ENCODE measurements around the gene TSC22D4. TPM values are rescaled to one million over a fixed set of nuclear protein-coding genes. Genes with fewer than 3 reads are reported as not detected.

TSC22D4 gene
- total RNA-seq, 1 donor: 18.5 TPM

- Histone ChIP-seq H3K27me3 (ENCODE audit: insufficient read depth, low read length) (no peaks in the 10 kb centered on the region), H3K79me2 (ENCODE audit: insufficient read depth, low read length) (peaks cover 43% of the 10 kb centered on the region), H3K4me3 (ENCODE audit: insufficient read depth, low read length) (peak overlapping the region; percentile 82), H3K4me1 (ENCODE audit: insufficient read depth, low read length) (peaks cover 11% of the 10 kb centered on the region), H2AFZ (ENCODE audit: low read length) (peak overlapping the region; percentile 95), H3K36me3 (ENCODE audit: insufficient read depth, low read length) (peaks cover 24% of the 10 kb centered on the region), H4K20me1 (ENCODE audit: insufficient read depth, low read length) (peaks cover 12% of the 10 kb centered on the region), H3K9me3 (ENCODE audit: low read depth, low read length) (no peaks in the 10 kb centered on the region), H3K27ac (ENCODE audit: low read depth, low read length) (peak overlapping the region; percentile 100), H3K4me2 (ENCODE audit: insufficient read depth, low read length) (peak overlapping the region; percentile 100)
- TF ChIP-seq CTCF (IDR thresholded peaks at IDR 0.05; ENCODE audit: extremely low read depth, low read depth, low read length): no peak
- DNase-seq (ENCODE audit: insufficient read length, low spot score, missing footprints): peak; percentile 99
These were observed 49.9 kb downstream of the TSC22D4 start for GRCh38 chr7:100428967-100429636.

GRCh38 chr7:100428199-100428966 lies 50.6 kb downstream of the TSC22D4 start, which contains the start of gene ZCWPW1:
Gene ZCWPW1 (minus strand): TSS chr7:100428703. CDS start chr7:100420649, 8,054 bp downstream.
- Histone ChIP-seq H3K4me1 (ENCODE audit: insufficient read depth, low read length) (peaks cover 11% of the 10 kb centered on the region), H2AFZ (ENCODE audit: low read length) (peak within 1 kb of the TSS; percentile 95), H3K27ac (ENCODE audit: low read depth, low read length) (peak within 1 kb of the TSS; percentile 100), H3K9me3 (ENCODE audit: low read depth, low read length) (no peaks in the 10 kb centered on the region), H3K4me3 (ENCODE audit: insufficient read depth, low read length) (peak within 1 kb of the TSS; percentile 82), H3K36me3 (ENCODE audit: insufficient read depth, low read length) (peaks cover 17% of the 10 kb centered on the region), H3K79me2 (ENCODE audit: insufficient read depth, low read length) (peaks cover 36% of the 10 kb centered on the region), H3K4me2 (ENCODE audit: insufficient read depth, low read length) (peak within 1 kb of the TSS; percentile 100), H3K27me3 (ENCODE audit: insufficient read depth, low read length) (no peaks in the 10 kb centered on the region), H4K20me1 (ENCODE audit: insufficient read depth, low read length) (peaks cover 12% of the 10 kb centered on the region)
- TF ChIP-seq CTCF (IDR thresholded peaks at IDR 0.05; ENCODE audit: extremely low read depth, low read depth, low read length): no peak
- DNase-seq (ENCODE audit: insufficient read length, low spot score, missing footprints): peak; percentile 99

GRCh38 chr7:100427762-100428198 lies 51.2 kb downstream of the TSC22D4 start:
- H2AFZ ChIP-seq (ENCODE audit: low read length): peak overlapping the region; percentile 95
- H3K9me3 ChIP-seq (ENCODE audit: low read depth, low read length): no peaks in the 10 kb centered on the region
- H3K36me3 ChIP-seq (ENCODE audit: insufficient read depth, low read length): peaks cover 11% of the 10 kb centered on the region
- peaks cover 30% of the 10 kb centered on the region for H3K79me2 ChIP-seq (ENCODE audit: insufficient read depth, low read length)
- peak overlapping the region; percentile 100 for H3K4me2 ChIP-seq (ENCODE audit: insufficient read depth, low read length)
- TF ChIP-seq CTCF (IDR thresholded peaks at IDR 0.05; ENCODE audit: extremely low read depth, low read depth, low read length): no peak
- no peak overlapping the region for H3K27ac ChIP-seq (ENCODE audit: low read depth, low read length)
- peak; percentile 14 for DNase-seq (ENCODE audit: insufficient read length, low spot score, missing footprints)
- H3K4me1 ChIP-seq (ENCODE audit: insufficient read depth, low read length): peaks cover 11% of the 10 kb centered on the region
- H3K27me3 ChIP-seq (ENCODE audit: insufficient read depth, low read length): no peaks in the 10 kb centered on the region
- H3K4me3 ChIP-seq (ENCODE audit: insufficient read depth, low read length): peak overlapping the region; percentile 82
- peaks cover 10% of the 10 kb centered on the region for H4K20me1 ChIP-seq (ENCODE audit: insufficient read depth, low read length)

GRCh38 chr7:100426516-100426915 lies 52.5 kb downstream of the TSC22D4 start:
- no peaks in the 10 kb centered on the region for H3K27me3 ChIP-seq (ENCODE audit: insufficient read depth, low read length)
- peaks cover 11% of the 10 kb centered on the region for H3K4me1 ChIP-seq (ENCODE audit: insufficient read depth, low read length)
- no peak overlapping the region for H3K27ac ChIP-seq (ENCODE audit: low read depth, low read length)
- H2AFZ ChIP-seq (ENCODE audit: low read length): no peak overlapping the region
- no peak for DNase-seq (ENCODE audit: insufficient read length, low spot score, missing footprints)
- TF ChIP-seq CTCF (IDR thresholded peaks at IDR 0.05; ENCODE audit: extremely low read depth, low read depth, low read length): no peak
- H4K20me1 ChIP-seq (ENCODE audit: insufficient read depth, low read length): peaks cover 3% of the 10 kb centered on the region
- no peak overlapping the region for H3K4me2 ChIP-seq (ENCODE audit: insufficient read depth, low read length)
- H3K36me3 ChIP-seq (ENCODE audit: insufficient read depth, low read length): no peaks in the 10 kb centered on the region
- no peaks in the 10 kb centered on the region for H3K9me3 ChIP-seq (ENCODE audit: low read depth, low read length)
- peaks cover 17% of the 10 kb centered on the region for H3K79me2 ChIP-seq (ENCODE audit: insufficient read depth, low read length)
- H3K4me3 ChIP-seq (ENCODE audit: insufficient read depth, low read length): no peak overlapping the region
